IMR-90 (cell line): ENCODE results near the gene SEMA5A.

ENCODE experiments used
- BHLHE40 ChIP-seq: fragments of 150-350 bp; IDR thresholded peaks from 2 replicates; pipeline ENCODE4 v1.6.1; 2016; ENCODE audit warnings: mild to moderate bottlenecking, low read depth, low read length
- CTCF ChIP-seq: conservative IDR thresholded peaks from 2 replicates; pipeline ENCODE4 v1.5.1; 2012; ENCODE audit warnings: mild to moderate bottlenecking, low read depth, low read length, improper control_type of control experiment

GRCh38 chr5:9358961-9359685, 186.8 kb downstream of the SEMA5A start:
- no peak for TF ChIP-seq CTCF
- no peak for TF ChIP-seq BHLHE40
